AG09309 (cell line): ENCODE data around the gene GBF1.
A peak's percentile ranks its signal among the peaks of the same experiment; 100 is the strongest.

Source experiments
- DNase-seq: peaks from one replicate; pipeline ENCODE4 v3.0.0-alpha.2; 2010; ENCODE audit warnings: low read depth
- H3K4me3 ChIP-seq: 2 replicates; pipeline ENCODE4 v1.5.1; 2011; ENCODE audit warnings: mild to moderate bottlenecking, low read depth, low read length, moderate library complexity; ENCODE audit not compliant: control insufficient read depth
- TF ChIP-seq, protein P1 (sequence below): IDR thresholded peaks from 2 replicates; pipeline ENCODE4 v1.5.1; 2011; ENCODE audit warnings: mild to moderate bottlenecking, low read depth, low read length, inconsistent platforms; ENCODE audit not compliant: insufficient read depth, control insufficient read depth; ENCODE audit errors: missing control alignments

Gene GBF1

DNA sequence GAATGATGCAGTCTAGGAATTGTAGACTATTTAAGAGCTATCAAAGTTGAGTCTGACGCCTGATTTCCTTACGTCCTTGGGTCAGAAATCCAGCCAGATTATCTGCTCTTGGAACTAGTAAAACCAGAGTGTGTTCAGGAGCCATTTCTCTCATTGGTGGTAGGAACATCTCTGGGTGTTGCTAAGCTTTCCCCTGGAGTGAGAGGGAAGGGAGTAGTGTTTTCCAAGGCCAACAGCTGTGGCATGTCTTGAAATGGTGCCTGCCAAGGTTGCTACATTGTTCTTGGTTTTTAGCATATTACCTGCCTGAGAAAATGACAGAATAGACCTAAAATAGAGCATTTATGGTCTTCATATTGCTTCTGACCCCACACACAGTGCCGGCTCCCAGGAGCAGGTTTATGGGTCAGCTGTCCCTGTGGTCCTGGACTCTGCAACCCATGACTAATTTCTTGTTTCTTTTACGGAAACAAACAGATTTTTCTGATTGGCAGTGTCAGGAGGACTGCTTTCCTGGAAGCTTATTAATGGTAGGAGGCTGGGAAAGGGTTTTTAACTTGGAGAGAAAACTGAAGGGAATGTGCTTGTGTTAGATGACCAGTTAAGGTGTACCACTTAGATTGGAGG is 17.5 kb downstream of the GBF1 start:
- TF ChIP-seq, protein P1, sequence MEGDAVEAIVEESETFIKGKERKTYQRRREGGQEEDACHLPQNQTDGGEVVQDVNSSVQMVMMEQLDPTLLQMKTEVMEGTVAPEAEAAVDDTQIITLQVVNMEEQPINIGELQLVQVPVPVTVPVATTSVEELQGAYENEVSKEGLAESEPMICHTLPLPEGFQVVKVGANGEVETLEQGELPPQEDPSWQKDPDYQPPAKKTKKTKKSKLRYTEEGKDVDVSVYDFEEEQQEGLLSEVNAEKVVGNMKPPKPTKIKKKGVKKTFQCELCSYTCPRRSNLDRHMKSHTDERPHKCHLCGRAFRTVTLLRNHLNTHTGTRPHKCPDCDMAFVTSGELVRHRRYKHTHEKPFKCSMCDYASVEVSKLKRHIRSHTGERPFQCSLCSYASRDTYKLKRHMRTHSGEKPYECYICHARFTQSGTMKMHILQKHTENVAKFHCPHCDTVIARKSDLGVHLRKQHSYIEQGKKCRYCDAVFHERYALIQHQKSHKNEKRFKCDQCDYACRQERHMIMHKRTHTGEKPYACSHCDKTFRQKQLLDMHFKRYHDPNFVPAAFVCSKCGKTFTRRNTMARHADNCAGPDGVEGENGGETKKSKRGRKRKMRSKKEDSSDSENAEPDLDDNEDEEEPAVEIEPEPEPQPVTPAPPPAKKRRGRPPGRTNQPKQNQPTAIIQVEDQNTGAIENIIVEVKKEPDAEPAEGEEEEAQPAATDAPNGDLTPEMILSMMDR, result no peak
- no peak overlapping the region for H3K4me3 ChIP-seq
- no peak for DNase-seq

DNA sequence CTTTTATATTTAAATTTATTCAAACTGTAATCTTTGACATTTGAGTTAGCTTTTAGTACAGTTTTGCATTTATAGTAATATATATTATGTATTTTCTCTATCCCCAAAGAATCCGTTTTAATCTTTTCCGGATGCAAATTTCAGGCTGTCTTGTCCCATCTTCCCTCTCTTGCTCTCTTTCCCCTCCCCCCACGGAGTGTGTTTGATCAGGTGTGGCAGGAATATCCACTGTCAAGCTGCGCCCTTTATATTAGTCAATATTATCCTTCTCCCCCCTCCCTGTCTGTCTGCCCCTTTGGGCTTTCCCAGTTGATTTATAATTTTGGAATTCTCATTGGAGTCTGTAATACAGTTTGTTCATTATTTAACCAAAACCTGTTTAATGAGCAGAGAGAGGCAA is 19.0 kb downstream of the GBF1 start:
- no peak overlapping the region for H3K4me3 ChIP-seq
- no peak for DNase-seq
- TF ChIP-seq, protein P1, result no peak

DNA sequence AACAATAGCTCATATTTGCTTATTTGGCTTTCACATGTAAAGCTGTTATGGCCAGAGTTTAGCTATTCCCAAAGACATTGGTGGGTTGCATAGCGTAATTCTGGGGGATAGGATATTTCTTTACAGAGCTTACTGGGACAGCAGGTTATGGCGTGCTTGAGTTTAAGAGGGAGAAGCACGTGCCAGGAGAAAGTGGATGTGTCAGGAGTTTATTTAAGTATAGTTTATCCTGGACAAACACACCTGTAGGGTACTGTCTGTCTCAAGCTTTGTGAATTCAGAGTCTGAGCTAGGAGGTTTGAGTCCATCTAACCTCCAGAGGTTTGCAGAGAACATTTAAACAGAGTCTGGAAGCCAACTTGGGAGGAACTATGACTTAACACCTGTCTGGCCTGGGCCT is 21.3 kb downstream of the GBF1 start:
- no peak for DNase-seq
- H3K4me3 ChIP-seq, result no peak overlapping the region
- TF ChIP-seq, protein P1, result no peak

DNA sequence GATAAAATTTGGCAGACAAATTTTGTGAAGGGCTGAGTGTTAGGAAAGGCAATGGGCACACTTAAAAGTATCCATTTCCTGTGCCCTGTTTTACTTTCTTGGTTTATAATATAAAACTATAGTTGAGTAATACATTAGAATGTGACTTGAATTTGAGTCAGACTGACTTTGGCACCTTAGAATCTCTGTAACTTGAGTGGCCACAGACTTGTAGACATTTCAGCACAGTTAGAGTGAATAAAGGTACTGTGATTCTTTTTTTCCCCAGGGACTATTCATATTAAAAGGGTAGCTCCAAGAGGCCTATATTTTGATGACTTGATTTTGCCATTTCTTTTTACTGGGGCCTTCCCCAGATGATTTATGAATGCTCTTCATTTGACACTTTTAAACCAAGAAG is 22.4 kb downstream of the GBF1 start:
- TF ChIP-seq, protein P1, result no peak
- no peak overlapping the region for H3K4me3 ChIP-seq
- peak; percentile 49 for DNase-seq

DNA sequence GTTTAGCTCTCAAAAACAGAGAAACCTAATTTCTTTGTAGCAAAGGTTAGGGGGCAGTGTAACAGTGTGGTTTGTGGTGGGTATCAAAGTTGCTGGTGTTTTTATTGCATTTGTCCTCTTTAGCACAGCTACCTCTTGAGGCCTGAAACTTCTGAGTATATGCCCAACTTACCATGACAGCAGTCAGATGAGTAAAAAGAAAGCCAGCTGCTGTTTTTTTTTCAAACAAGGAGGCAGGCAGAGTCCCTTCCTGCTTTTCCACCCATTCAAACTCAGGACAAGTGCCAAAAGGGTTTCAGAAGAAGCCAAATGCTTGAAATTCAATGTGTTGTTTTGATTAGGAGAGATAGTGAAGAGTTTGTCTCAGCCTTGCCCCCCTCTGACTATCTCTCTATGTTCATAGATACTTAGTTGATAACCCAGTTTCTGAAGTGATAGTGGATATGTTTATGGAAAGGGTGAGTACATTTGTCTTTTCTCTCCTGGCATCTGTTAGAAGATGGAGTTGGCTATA is 23.1 kb downstream of the GBF1 start:
- TF ChIP-seq, protein P1, result no peak
- no peak overlapping the region for H3K4me3 ChIP-seq
- no peak for DNase-seq

DNA sequence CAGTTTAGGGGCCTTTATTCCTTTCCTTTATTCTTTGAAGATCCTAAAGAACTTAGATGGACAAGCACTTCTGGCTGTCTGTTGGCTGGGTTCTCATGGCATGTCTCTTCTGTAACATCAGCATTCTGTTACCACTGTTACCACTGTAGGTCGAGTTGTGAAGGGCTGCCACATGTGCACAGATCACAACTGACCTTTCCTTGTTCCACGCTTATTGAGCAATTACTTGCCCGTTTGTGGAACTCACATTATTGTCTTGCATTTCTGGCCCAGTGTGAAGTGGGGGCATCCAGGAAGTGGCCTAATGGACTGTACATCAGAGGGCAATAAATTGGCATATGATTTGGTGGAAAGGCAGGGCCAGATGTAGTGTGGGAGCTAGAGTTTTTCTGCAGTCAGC is 23.7 kb downstream of the GBF1 start:
- no peak for DNase-seq
- TF ChIP-seq, protein P1, result no peak
- no peak overlapping the region for H3K4me3 ChIP-seq
